Measurements from ENCODE around the gene TSSK2. TPM values are rescaled to one million over a fixed set of nuclear protein-coding genes. Genes with fewer than 3 reads are reported as not detected.

Gene TSSK2
- total RNA-seq, 1 experiment from 2014 or later: not detected

- Histone ChIP-seq H3K36me3 (ENCODE audit: control insufficient read depth, insufficient read depth, low read length) (0 out of 2 replicates have a peak, but pooled peaks cover 3% of the 10 kb centered on the region), H3K27me3 (ENCODE audit: control insufficient read depth, insufficient read depth, low read length) (no peaks in the 10 kb centered on the region), H3K9me3 (ENCODE audit: control insufficient read depth, insufficient read depth, low read depth, low read length) (no peaks in the 10 kb centered on the region), H3K4me3 (ENCODE audit: low read depth in 2 of 2, low read length in 2 of 2) (no peak overlapping the region), H3K4me1 (ENCODE audit: control insufficient read depth, insufficient read depth, low read length) (peaks cover 8% of the 10 kb centered on the region), H3K27ac (ENCODE audit: low read length) (no peak overlapping the region)
- intact Hi-C loops (cut with micrococcal nuclease; ENCODE audit: unreplicated experiment): no loop called here
- ChIA-PET CTCF (no interaction called here), POLR2A (no interaction called here)
- ATAC-seq (no peak), DNase-seq (ENCODE audit: low read depth, low spot score) (no peak)
- no TSS peak for BruUV-seq (replicated peaks)
- in situ Hi-C loops (cut with HindIII; ENCODE audit: low pct_unique_long_range_greater_than_20kb, low sequenced_read_pairs): no loop called here
- TF ChIP-seq POLR2AphosphoS5 (IDR thresholded peaks at IDR 0.05; ENCODE audit: low read depth, low read length) (no peak), SIN3A (IDR thresholded peaks at IDR 0.05; ENCODE audit: borderline replicate concordance, insufficient read depth, low read depth, low read length) (no peak), CTCF (IDR thresholded peaks at IDR 0.05) (no peak), TCF7L2 (IDR thresholded peaks at IDR 0.05; ENCODE audit: low read depth, low read length) (no peak)
- TF ChIP-seq, protein P1, sequence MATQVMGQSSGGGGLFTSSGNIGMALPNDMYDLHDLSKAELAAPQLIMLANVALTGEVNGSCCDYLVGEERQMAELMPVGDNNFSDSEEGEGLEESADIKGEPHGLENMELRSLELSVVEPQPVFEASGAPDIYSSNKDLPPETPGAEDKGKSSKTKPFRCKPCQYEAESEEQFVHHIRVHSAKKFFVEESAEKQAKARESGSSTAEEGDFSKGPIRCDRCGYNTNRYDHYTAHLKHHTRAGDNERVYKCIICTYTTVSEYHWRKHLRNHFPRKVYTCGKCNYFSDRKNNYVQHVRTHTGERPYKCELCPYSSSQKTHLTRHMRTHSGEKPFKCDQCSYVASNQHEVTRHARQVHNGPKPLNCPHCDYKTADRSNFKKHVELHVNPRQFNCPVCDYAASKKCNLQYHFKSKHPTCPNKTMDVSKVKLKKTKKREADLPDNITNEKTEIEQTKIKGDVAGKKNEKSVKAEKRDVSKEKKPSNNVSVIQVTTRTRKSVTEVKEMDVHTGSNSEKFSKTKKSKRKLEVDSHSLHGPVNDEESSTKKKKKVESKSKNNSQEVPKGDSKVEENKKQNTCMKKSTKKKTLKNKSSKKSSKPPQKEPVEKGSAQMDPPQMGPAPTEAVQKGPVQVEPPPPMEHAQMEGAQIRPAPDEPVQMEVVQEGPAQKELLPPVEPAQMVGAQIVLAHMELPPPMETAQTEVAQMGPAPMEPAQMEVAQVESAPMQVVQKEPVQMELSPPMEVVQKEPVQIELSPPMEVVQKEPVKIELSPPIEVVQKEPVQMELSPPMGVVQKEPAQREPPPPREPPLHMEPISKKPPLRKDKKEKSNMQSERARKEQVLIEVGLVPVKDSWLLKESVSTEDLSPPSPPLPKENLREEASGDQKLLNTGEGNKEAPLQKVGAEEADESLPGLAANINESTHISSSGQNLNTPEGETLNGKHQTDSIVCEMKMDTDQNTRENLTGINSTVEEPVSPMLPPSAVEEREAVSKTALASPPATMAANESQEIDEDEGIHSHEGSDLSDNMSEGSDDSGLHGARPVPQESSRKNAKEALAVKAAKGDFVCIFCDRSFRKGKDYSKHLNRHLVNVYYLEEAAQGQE (IDR thresholded peaks at IDR 0.05; ENCODE audit: insufficient read depth in 1 of 2, low read depth in 2 of 2, low read length in 1 of 2): no peak
These were observed 14.0 kb upstream of the TSSK2 start for GRCh38 chr22:19117111-19117512.

GRCh38 chr22:19118329-19118880 lies 12.7 kb upstream of the TSSK2 start:
- ChIA-PET CTCF (no interaction called here), POLR2A (interaction anchor here (0.5 to 0.6 kb wide), 2 partner anchors 137 to 355 kb away, joined by 3 read pairs; no protein-coding TSS in a partner anchor)
- H3K27ac ChIP-seq (ENCODE audit: low read length): no peak overlapping the region
- no peak overlapping the region for H3K4me3 ChIP-seq (ENCODE audit: low read depth in 2 of 2, low read length in 2 of 2)
- no peak for TF ChIP-seq CTCF (IDR thresholded peaks at IDR 0.05)
- DNase-seq (ENCODE audit: low read depth, low spot score) (no peak), ATAC-seq (no peak)
- H3K9me3 ChIP-seq (ENCODE audit: control insufficient read depth, insufficient read depth, low read depth, low read length): no peaks in the 10 kb centered on the region
- no peaks in the 10 kb centered on the region for H3K27me3 ChIP-seq (ENCODE audit: control insufficient read depth, insufficient read depth, low read length)
- in situ Hi-C loops (cut with HindIII; ENCODE audit: low pct_unique_long_range_greater_than_20kb, low sequenced_read_pairs): no loop called here
- BruUV-seq (replicated peaks): no TSS peak
- intact Hi-C loops (cut with micrococcal nuclease; ENCODE audit: unreplicated experiment): no loop called here
- 0 out of 2 replicates have a peak, but pooled peaks cover 3% of the 10 kb centered on the region for H3K36me3 ChIP-seq (ENCODE audit: control insufficient read depth, insufficient read depth, low read length)
- peaks cover 8% of the 10 kb centered on the region for H3K4me1 ChIP-seq (ENCODE audit: control insufficient read depth, insufficient read depth, low read length)
